NCI-H748 treated with DMSO at 0.1 percent for 48 hours (cell line): ENCODE data around the gene SDR9C7.

Source experiments
- DNase-seq: peaks from one replicate; lab custom pipeline; 2025; lab: John Stamatoyannopoulos, UW

SDR9C7 gene

GRCh38 chr12:56877195-56878009 is 56.8 kb downstream of the SDR9C7 start:
- DNase-seq = no peak

DNA sequence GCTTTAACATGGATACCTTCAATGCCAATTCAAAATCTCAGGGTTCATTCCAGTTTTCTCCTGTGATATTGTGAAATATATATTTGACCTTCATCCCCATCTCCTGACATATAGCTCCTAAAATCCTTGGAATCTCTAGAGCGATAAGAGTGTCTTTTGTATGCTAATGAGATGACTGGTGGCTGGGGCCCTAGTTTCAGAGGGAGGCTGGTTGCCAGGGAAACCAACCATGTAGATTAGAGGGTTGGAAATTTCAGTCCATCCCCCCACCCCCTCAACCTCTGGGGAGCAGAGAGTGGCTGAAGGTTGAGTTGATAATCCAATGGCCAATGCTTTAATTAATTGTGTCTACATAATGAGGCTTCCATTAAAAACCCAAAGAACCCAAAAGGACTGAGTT is 59.4 kb downstream of the SDR9C7 start:
- no peak for DNase-seq

- no peak for DNase-seq
Measured at GRCh38 chr12:56873382-56873781, 60.8 kb downstream of the SDR9C7 start.
